Measurements from ENCODE around the gene SC5D. TPM values are rescaled to one million over a fixed set of nuclear protein-coding genes. Genes with fewer than 3 reads are reported as not detected.

The SC5D gene
- total and polyA plus RNA-seq, 3 experiments from 2014 or later: 7.8 to 23.6 (median 21.9) TPM

DNA sequence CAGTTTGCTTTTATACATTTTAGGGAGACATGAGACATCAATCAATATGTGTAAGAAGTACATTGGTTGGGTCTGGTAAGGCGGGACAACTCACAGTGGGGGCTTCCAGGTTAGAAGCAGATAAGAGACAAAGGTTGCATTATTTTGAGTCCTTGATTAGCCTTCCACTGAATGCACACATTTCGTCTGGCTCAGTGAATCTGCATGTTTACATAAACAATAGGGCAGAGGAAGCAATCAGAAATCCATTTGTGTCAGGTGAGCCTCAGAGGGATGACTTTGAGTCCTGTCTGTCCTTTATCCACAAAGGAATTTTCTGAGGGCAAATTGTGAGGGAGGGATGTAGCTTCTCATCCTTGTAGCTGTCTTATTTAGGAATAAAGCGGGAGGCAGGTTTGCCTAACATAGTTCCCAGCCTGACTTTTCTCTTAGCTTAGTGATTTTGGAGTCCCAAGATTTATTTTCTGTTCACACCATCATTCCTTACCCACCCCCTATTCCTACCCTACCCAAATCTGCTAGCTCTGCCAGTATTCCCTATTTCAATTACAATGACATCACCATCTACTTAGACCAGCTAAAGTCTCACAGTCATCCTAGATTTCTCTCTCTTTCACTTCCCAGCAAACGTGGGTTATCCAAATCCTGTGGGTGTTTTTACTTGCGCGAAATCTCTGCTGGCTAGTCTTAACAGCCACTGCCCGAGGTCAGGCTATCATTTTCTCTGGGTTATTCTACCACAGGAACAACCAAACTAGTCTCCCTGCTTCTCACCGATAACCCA, 2.9 kb downstream of the SC5D start:
- Mint-ChIP-seq H3K4me1 (peaks cover 41 to 78% (median 64%) of the 10 kb centered on the region in 3 donors), H3K4me3 (peak overlapping the region in 3 of 7 donors; percentile 31 to 46 (median 41)), H3K27ac (peak overlapping the region in 4 of 8 donors; percentile 19 to 56 (median 44)), H3K27me3 (peaks cover 0 to 1% of the 10 kb centered on the region in 2 donors), H3K36me3 (peaks cover 0 to 35% (median 0%) of the 10 kb centered on the region in 3 donors), H3K9me3 (no peaks in the 10 kb centered on the region)
- H3K36me3 ChIP-seq (ENCODE audit: insufficient read depth, low read length): no peaks in the 10 kb centered on the region
- H3K9me3 ChIP-seq (ENCODE audit: low read length): no peaks in the 10 kb centered on the region
- no peaks in the 10 kb centered on the region for H3K27me3 ChIP-seq (ENCODE audit: insufficient read depth, low read length, poor library complexity, severe bottlenecking)
- DNase-seq: peak in 1 of 5 donors; percentile 6
- no peak overlapping the region for H3K4me3 ChIP-seq (ENCODE audit: low read length)
- H3K27ac ChIP-seq (ENCODE audit: low read depth, low read length): no peak overlapping the region
- peaks cover 20% of the 10 kb centered on the region for H3K4me1 ChIP-seq (ENCODE audit: insufficient read depth, low read length)
- POLR2A ChIA-PET: interaction anchor here (0.6 kb wide), 1 partner anchor 157 kb away, joined by 3 read pairs; the partner anchor contains the start of gene SORL1
- CTCF ChIA-PET: no interaction called here

DNA sequence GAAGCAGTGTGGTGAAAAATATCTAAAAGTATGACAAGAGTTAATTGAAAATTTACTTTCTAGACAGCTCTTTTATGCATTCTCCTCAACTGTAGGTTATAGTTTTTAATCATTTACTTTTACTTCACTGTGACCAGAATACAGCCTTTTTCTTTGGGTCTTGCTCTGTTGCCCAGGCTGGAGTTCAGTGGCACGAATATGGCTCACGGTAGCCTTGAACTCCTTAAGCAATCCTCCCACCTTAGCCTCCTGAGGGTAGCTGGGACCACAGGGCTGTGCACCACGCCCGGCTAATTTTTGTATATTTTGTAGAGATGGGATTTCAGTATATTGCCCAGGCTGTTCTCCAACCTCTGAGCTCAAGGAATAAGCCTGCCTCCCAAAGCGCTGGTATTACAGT, 5.3 kb downstream of the SC5D start:
- H3K27ac ChIP-seq (ENCODE audit: low read depth, low read length): no peak overlapping the region
- no peaks in the 10 kb centered on the region for H3K9me3 ChIP-seq (ENCODE audit: low read length)
- POLR2A ChIA-PET: no interaction called here
- Mint-ChIP-seq H3K9me3 (no peaks in the 10 kb centered on the region), H3K27me3 (peaks cover 0 to 1% of the 10 kb centered on the region in 2 donors), H3K4me3 (no peak overlapping the region), H3K36me3 (peaks cover 0 to 26% (median 0%) of the 10 kb centered on the region in 3 donors), H3K27ac (peak overlapping the region in 1 of 8 donors; percentile 23), H3K4me1 (peaks cover 40 to 84% (median 71%) of the 10 kb centered on the region in 3 donors)
- no peaks in the 10 kb centered on the region for H3K27me3 ChIP-seq (ENCODE audit: insufficient read depth, low read length, poor library complexity, severe bottlenecking)
- H3K36me3 ChIP-seq (ENCODE audit: insufficient read depth, low read length): no peaks in the 10 kb centered on the region
- no peak for DNase-seq
- no peak overlapping the region for H3K4me3 ChIP-seq (ENCODE audit: low read length)
- H3K4me1 ChIP-seq (ENCODE audit: insufficient read depth, low read length): peaks cover 11% of the 10 kb centered on the region
- CTCF ChIA-PET: no interaction called here

DNA sequence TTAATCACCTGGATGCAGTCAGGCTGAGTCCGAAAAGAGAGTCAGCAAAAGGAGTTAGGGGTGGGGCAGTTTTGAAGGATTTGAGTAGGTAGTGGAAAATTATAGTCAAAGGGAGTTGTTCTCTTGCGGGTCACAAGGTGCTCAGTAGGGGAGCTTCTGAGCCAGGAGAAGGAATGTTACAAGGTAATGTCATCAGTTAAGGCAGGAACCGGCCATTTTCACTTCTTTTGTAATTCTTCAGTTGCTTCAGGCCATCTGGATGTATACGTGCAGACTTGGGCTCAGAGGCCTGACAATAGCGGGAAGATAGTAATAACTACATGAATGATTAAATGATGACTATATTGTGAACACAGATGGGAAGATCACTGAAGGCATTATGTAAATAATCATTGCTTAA, 6.2 kb downstream of the SC5D start:
- H3K4me3 Mint-ChIP-seq: no peak overlapping the region
- no peaks in the 10 kb centered on the region for H3K27me3 Mint-ChIP-seq
- Histone ChIP-seq H3K27ac (ENCODE audit: low read depth, low read length) (no peak overlapping the region), H3K9me3 (ENCODE audit: low read length) (no peaks in the 10 kb centered on the region), H3K4me3 (ENCODE audit: low read length) (no peak overlapping the region), H3K4me1 (ENCODE audit: insufficient read depth, low read length) (peaks cover 5% of the 10 kb centered on the region), H3K36me3 (ENCODE audit: insufficient read depth, low read length) (no peaks in the 10 kb centered on the region), H3K27me3 (ENCODE audit: insufficient read depth, low read length, poor library complexity, severe bottlenecking) (no peaks in the 10 kb centered on the region)
- H3K9me3 Mint-ChIP-seq: no peaks in the 10 kb centered on the region
- ChIA-PET POLR2A (no interaction called here), CTCF (no interaction called here)
- DNase-seq: no peak
- peaks cover 33 to 80% (median 68%) of the 10 kb centered on the region in 3 donors for H3K4me1 Mint-ChIP-seq
- peak overlapping the region in 2 of 8 donors; percentile 1 to 2 for H3K27ac Mint-ChIP-seq
- peaks cover 0 to 25% (median under 1%) of the 10 kb centered on the region in 3 donors for H3K36me3 Mint-ChIP-seq

DNA sequence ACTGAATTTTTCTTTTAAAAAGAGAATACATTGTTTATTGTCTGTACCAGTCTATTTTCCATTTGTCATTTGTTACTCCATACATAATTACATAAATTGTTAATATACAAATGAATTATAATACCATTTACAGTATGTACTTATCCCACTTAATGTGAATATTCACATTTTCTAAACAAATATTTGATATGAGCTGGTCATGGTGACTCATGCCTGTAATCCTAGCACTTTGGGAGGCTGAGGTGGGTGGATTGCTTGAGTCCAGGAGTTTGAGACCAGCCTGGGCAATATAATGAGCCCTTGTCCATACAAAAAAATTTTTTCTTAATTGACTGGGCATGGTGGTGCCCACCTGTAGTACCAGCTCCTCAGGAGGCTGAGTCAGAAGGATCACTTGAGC, 6.8 kb downstream of the SC5D start:
- DNase-seq: no peak
- Mint-ChIP-seq H3K36me3 (peaks cover 0 to 31% (median 2%) of the 10 kb centered on the region in 3 donors), H3K9me3 (no peaks in the 10 kb centered on the region), H3K27ac (no peak overlapping the region), H3K4me1 (peaks cover 33 to 73% (median 62%) of the 10 kb centered on the region in 3 donors), H3K27me3 (no peaks in the 10 kb centered on the region), H3K4me3 (no peak overlapping the region)
- Histone ChIP-seq H3K9me3 (ENCODE audit: low read length) (no peaks in the 10 kb centered on the region), H3K36me3 (ENCODE audit: insufficient read depth, low read length) (no peaks in the 10 kb centered on the region), H3K27ac (ENCODE audit: low read depth, low read length) (no peak overlapping the region), H3K4me1 (ENCODE audit: insufficient read depth, low read length) (no peaks in the 10 kb centered on the region), H3K4me3 (ENCODE audit: low read length) (no peak overlapping the region), H3K27me3 (ENCODE audit: insufficient read depth, low read length, poor library complexity, severe bottlenecking) (no peaks in the 10 kb centered on the region)
- CTCF ChIA-PET: no interaction called here
- POLR2A ChIA-PET: no interaction called here

DNA sequence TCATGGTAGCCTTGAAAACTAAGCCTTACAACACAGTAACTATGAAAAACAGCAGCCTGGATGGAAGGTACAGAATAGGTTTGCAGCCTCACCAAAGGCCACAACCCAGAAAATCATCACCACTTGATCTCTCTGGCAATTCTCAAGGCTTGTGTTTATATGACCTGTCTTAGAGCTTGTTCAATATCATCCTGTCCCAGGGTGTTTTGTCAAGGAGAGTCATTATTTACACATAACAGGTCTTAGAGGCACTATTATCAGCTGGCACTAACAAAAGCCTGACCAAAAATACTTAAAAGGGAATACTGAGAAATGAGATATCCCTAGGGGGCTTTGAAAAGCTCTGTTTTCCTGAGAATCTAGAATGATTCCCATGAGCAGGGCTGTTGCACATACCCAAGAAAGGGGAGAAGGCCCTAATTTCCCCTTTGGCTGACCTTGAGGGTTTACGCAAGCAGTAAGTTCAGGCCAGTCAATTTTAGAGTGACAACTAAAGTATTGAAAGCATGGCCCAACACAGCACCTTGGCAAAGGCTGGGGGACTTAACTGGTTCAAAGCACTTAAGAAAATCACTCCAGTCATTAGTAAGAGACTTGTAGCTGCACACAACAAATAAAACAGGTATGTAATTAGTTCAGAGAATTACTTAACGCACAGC, 7.9 kb downstream of the SC5D start:
- H3K27me3 ChIP-seq (ENCODE audit: insufficient read depth, low read length, poor library complexity, severe bottlenecking): no peaks in the 10 kb centered on the region
- CTCF ChIA-PET: no interaction called here
- H3K27ac ChIP-seq (ENCODE audit: low read depth, low read length): no peak overlapping the region
- POLR2A ChIA-PET: no interaction called here
- Mint-ChIP-seq H3K27ac (no peak overlapping the region), H3K9me3 (no peaks in the 10 kb centered on the region), H3K4me1 (peaks cover 24 to 63% (median 52%) of the 10 kb centered on the region in 3 donors), H3K27me3 (no peaks in the 10 kb centered on the region), H3K36me3 (peaks cover 0 to 40% (median 6%) of the 10 kb centered on the region in 3 donors), H3K4me3 (no peak overlapping the region)
- no peak for DNase-seq
- peaks cover 7% of the 10 kb centered on the region for H3K36me3 ChIP-seq (ENCODE audit: insufficient read depth, low read length)
- no peaks in the 10 kb centered on the region for H3K4me1 ChIP-seq (ENCODE audit: insufficient read depth, low read length)
- H3K4me3 ChIP-seq (ENCODE audit: low read length): no peak overlapping the region
- no peaks in the 10 kb centered on the region for H3K9me3 ChIP-seq (ENCODE audit: low read length)

DNA sequence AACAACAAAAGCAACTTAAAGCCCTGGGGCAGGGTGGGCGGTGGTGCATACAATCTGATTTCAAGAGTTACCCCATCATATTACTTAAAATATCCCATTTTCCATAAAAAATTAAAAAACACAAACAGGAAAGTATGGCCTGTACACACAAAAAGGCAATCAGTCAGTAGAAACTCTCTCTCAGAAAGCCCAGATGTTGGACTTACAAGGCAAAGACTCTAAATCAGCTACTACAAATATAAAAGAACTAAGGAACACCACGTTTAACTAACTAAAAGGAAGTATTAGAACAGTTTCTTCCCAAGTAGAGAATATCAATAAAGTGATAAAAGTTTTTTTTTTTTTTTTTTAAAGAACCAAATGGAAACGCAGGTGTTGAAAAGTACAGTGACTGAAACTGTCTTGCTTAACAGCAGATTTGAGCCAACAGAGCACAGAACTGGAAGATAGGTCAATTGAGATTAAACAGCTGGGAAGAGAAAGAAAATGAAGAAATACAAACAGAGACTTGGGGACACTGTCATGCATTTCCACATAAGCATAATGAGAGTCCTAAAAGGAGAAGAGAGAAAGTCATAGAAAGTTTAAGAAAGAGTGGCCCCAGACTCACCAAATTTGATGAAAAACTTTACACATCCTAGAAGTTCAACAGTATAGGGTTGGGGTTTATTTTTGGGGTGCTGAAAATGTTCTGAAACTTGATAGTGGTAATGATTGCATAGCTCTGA, 8.6 kb downstream of the SC5D start:
- Mint-ChIP-seq H3K9me3 (no peaks in the 10 kb centered on the region), H3K27ac (no peak overlapping the region), H3K4me3 (no peak overlapping the region), H3K36me3 (peaks cover 0 to 40% (median 9%) of the 10 kb centered on the region in 3 donors), H3K27me3 (no peaks in the 10 kb centered on the region), H3K4me1 (peaks cover 21 to 56% (median 45%) of the 10 kb centered on the region in 3 donors)
- no peak overlapping the region for H3K4me3 ChIP-seq (ENCODE audit: low read length)
- no peaks in the 10 kb centered on the region for H3K4me1 ChIP-seq (ENCODE audit: insufficient read depth, low read length)
- no peak for DNase-seq
- ChIA-PET POLR2A (no interaction called here), CTCF (no interaction called here)
- no peak overlapping the region for H3K27ac ChIP-seq (ENCODE audit: low read depth, low read length)
- H3K27me3 ChIP-seq (ENCODE audit: insufficient read depth, low read length, poor library complexity, severe bottlenecking): no peaks in the 10 kb centered on the region
- peaks cover 7% of the 10 kb centered on the region for H3K36me3 ChIP-seq (ENCODE audit: insufficient read depth, low read length)
- H3K9me3 ChIP-seq (ENCODE audit: low read length): no peaks in the 10 kb centered on the region

DNA sequence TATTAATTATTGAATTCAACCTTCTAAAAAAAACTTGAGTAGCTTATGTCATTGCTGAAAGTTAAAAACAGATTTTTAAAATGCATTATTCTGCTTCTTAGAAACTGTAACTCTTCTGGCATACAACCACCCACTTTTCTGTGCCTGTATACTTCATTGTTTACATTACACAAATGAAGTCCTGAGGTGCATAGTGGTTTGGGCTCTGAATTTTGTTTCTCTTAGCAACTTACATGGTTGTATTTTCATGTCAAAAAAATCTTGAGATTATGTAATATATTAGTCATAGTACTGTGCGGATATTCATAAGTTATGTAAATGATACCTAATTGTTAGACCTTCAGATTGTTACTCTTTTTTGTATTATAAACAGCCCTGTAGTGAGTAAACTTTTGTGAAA, 12.2 kb downstream of the SC5D start:
- Mint-ChIP-seq H3K36me3 (peaks cover 0 to 55% (median 18%) of the 10 kb centered on the region in 3 donors), H3K27ac (peak overlapping the region in 2 of 8 donors; percentile 8 to 32), H3K27me3 (no peaks in the 10 kb centered on the region), H3K9me3 (no peaks in the 10 kb centered on the region), H3K4me3 (no peak overlapping the region), H3K4me1 (peaks cover 9 to 29% (median 27%) of the 10 kb centered on the region in 3 donors)
- Histone ChIP-seq H3K36me3 (ENCODE audit: insufficient read depth, low read length) (peaks cover 13% of the 10 kb centered on the region), H3K27ac (ENCODE audit: low read depth, low read length) (no peak overlapping the region), H3K27me3 (ENCODE audit: insufficient read depth, low read length, poor library complexity, severe bottlenecking) (no peaks in the 10 kb centered on the region), H3K4me1 (ENCODE audit: insufficient read depth, low read length) (no peaks in the 10 kb centered on the region), H3K9me3 (ENCODE audit: low read length) (no peaks in the 10 kb centered on the region), H3K4me3 (ENCODE audit: low read length) (no peak overlapping the region)
- POLR2A ChIA-PET: no interaction called here
- CTCF ChIA-PET: no interaction called here
- DNase-seq: no peak
